Hepatocyte (in vitro differentiated cells): Measurements from ENCODE around the gene LRP1B.

Source experiments
- EZH2 ChIP-seq: fragments of 200-600 bp; sonication (generic); IDR thresholded peaks from 2 replicates; pipeline ENCODE4 v1.6.1; 2016; ENCODE audit warnings: antibody characterized with exemption, mild to moderate bottlenecking, borderline replicate concordance
- TF ChIP-seq, protein P1 (sequence below): fragments of 200-600 bp; sonication (generic); IDR thresholded peaks from 2 replicates; pipeline ENCODE4 v1.5.1; 2016; ENCODE audit warnings: antibody characterized with exemption, mild to moderate bottlenecking; ENCODE audit not compliant: poor library complexity

DNA sequence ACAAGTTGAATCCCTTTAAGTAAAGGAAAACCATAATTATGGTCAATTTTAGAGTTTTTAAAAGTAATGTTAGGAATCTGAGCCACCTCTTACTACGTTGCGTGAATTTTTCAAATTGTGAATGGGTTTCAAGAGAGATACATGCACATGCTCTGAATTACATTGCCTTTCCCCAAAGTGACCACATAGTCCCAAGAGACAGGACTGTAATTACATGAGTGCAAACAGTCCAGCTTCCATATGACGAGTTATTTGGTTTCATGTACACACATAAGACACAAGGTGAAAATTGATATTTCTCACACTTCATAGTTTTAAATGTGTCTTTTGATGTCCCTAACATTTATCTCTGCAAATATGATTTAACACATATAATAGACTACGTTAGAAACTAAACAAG is 850.8 kb downstream of the LRP1B start:
- TF ChIP-seq, protein P1, sequence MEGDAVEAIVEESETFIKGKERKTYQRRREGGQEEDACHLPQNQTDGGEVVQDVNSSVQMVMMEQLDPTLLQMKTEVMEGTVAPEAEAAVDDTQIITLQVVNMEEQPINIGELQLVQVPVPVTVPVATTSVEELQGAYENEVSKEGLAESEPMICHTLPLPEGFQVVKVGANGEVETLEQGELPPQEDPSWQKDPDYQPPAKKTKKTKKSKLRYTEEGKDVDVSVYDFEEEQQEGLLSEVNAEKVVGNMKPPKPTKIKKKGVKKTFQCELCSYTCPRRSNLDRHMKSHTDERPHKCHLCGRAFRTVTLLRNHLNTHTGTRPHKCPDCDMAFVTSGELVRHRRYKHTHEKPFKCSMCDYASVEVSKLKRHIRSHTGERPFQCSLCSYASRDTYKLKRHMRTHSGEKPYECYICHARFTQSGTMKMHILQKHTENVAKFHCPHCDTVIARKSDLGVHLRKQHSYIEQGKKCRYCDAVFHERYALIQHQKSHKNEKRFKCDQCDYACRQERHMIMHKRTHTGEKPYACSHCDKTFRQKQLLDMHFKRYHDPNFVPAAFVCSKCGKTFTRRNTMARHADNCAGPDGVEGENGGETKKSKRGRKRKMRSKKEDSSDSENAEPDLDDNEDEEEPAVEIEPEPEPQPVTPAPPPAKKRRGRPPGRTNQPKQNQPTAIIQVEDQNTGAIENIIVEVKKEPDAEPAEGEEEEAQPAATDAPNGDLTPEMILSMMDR, result no peak
- TF ChIP-seq EZH2, result no peak
